ENCODE results near the gene NOC2L. TPM values are rescaled to one million over a fixed set of nuclear protein-coding genes. Genes with fewer than 3 reads are reported as not detected.
A peak's percentile ranks its signal among the peaks of the same experiment; 100 is the strongest.

The NOC2L gene
- total RNA-seq, 1 experiment from 2014 or later, result 93.4 TPM

- no TSS peak for BruUV-seq (replicated peaks)
- H3K4me3 Mint-ChIP-seq (ENCODE audit: unreplicated experiment), result no peak overlapping the region
- H3K9me3 Mint-ChIP-seq (ENCODE audit: unreplicated experiment), result no peaks in the 10 kb centered on the region
- H3K4me1 Mint-ChIP-seq (ENCODE audit: low read depth, unreplicated experiment), result peaks cover 6% of the 10 kb centered on the region
- H3K27me3 ChIP-seq (replicated peaks; ENCODE audit: control insufficient read depth, insufficient read depth, low read length), result peaks cover 6% of the 10 kb centered on the region; the same call in 1 of the 2 replicates
- H3K27ac Mint-ChIP-seq (ENCODE audit: unreplicated experiment), result no peak overlapping the region
- peak; percentile 54 to 77 for TF ChIP-seq CTCF (IDR thresholded peaks at IDR 0.05; ENCODE audit: insufficient read depth in 1 of 2, low read depth in 1 of 2, low read length in 1 of 2, severe bottlenecking in 1 of 2, unreplicated experiment in 1 of 2)
- H3K36me3 Mint-ChIP-seq (ENCODE audit: insufficient read depth, unreplicated experiment), result peaks cover 7% of the 10 kb centered on the region
- peak; percentile 64 to 73 for DNase-seq
- H3K9me3 ChIP-seq, result no peaks in the 10 kb centered on the region
- CTCF ChIA-PET, result interaction anchor here (0.6 to 1.2 kb wide), 10 partner anchors 18 to 143 kb away, joined by 3 to 10 read pairs (median 4); no protein-coding TSS in a partner anchor
- H3K4me3 ChIP-seq (ENCODE audit: low read depth, low read length), result no peak overlapping the region
- intact Hi-C loops (cut with micrococcal nuclease; ENCODE audit: unreplicated experiment), result loop anchor here (5.0 kb wide), 1 partner anchor 36 kb away; no protein-coding TSS in a partner anchor
- POLR2A ChIA-PET, result no interaction called here
- H3K27me3 Mint-ChIP-seq (ENCODE audit: insufficient read depth, unreplicated experiment), result peaks cover 6% of the 10 kb centered on the region
- H3K36me3 ChIP-seq (ENCODE audit: control insufficient read depth, insufficient read depth, low read length), result no peaks in the 10 kb centered on the region
- H3K4me1 ChIP-seq, result peaks cover 20% of the 10 kb centered on the region
Observed at GRCh38 chr1:938088-938683, 20.9 kb downstream of the NOC2L start.

GRCh38 chr1:937521-937920, 21.5 kb downstream of the NOC2L start:
- peaks cover 6% of the 10 kb centered on the region for H3K27me3 Mint-ChIP-seq (ENCODE audit: insufficient read depth, unreplicated experiment)
- H3K36me3 Mint-ChIP-seq (ENCODE audit: insufficient read depth, unreplicated experiment), result peaks cover 7% of the 10 kb centered on the region
- DNase-seq, result no peak
- POLR2A ChIA-PET, result no interaction called here
- Histone ChIP-seq H3K27me3 (replicated peaks; ENCODE audit: control insufficient read depth, insufficient read depth, low read length) (peaks cover 6% of the 10 kb centered on the region; the same call in 1 of the 2 replicates), H3K4me3 (ENCODE audit: low read depth, low read length) (no peak overlapping the region), H3K36me3 (ENCODE audit: control insufficient read depth, insufficient read depth, low read length) (no peaks in the 10 kb centered on the region), H3K9me3 (no peaks in the 10 kb centered on the region), H3K4me1 (peaks cover 14% of the 10 kb centered on the region)
- no peak overlapping the region for H3K4me3 Mint-ChIP-seq (ENCODE audit: unreplicated experiment)
- TF ChIP-seq CTCF (IDR thresholded peaks at IDR 0.05; ENCODE audit: insufficient read depth in 1 of 2, low read depth in 1 of 2, low read length in 1 of 2, severe bottlenecking in 1 of 2, unreplicated experiment in 1 of 2), result no peak
- intact Hi-C loops (cut with micrococcal nuclease; ENCODE audit: unreplicated experiment), result loop anchor here (5.0 kb wide), 1 partner anchor 35 kb away; no protein-coding TSS in a partner anchor
- H3K9me3 Mint-ChIP-seq (ENCODE audit: unreplicated experiment), result no peaks in the 10 kb centered on the region
- no peak overlapping the region for H3K27ac Mint-ChIP-seq (ENCODE audit: unreplicated experiment)
- peaks cover 6% of the 10 kb centered on the region for H3K4me1 Mint-ChIP-seq (ENCODE audit: low read depth, unreplicated experiment)
- BruUV-seq (replicated peaks), result no TSS peak
- CTCF ChIA-PET, result interaction anchor here (0.6 to 1.2 kb wide), 5 partner anchors 31 to 84 kb away, joined by 3 to 8 read pairs (median 3); no protein-coding TSS in a partner anchor

- DNase-seq, result no peak
- POLR2A ChIA-PET, result no interaction called here
- no peak for TF ChIP-seq CTCF (IDR thresholded peaks at IDR 0.05; ENCODE audit: insufficient read depth in 1 of 2, low read depth in 1 of 2, low read length in 1 of 2, severe bottlenecking in 1 of 2, unreplicated experiment in 1 of 2)
- peaks cover 12% of the 10 kb centered on the region for H3K4me1 ChIP-seq
- CTCF ChIA-PET, result no interaction called here
- no peaks in the 10 kb centered on the region for H3K9me3 ChIP-seq
- H3K27me3 Mint-ChIP-seq (ENCODE audit: insufficient read depth, unreplicated experiment), result peaks cover 6% of the 10 kb centered on the region
- no peak overlapping the region for H3K27ac Mint-ChIP-seq (ENCODE audit: unreplicated experiment)
- no peaks in the 10 kb centered on the region for H3K9me3 Mint-ChIP-seq (ENCODE audit: unreplicated experiment)
- intact Hi-C loops (cut with micrococcal nuclease; ENCODE audit: unreplicated experiment), result loop anchor here (5.0 kb wide), 1 partner anchor 34 kb away; no protein-coding TSS in a partner anchor
- H3K36me3 ChIP-seq (ENCODE audit: control insufficient read depth, insufficient read depth, low read length), result no peaks in the 10 kb centered on the region
- H3K4me3 ChIP-seq (ENCODE audit: low read depth, low read length), result no peak overlapping the region
- no peak overlapping the region for H3K4me3 Mint-ChIP-seq (ENCODE audit: unreplicated experiment)
- H3K4me1 Mint-ChIP-seq (ENCODE audit: low read depth, unreplicated experiment), result peaks cover 6% of the 10 kb centered on the region
- peaks cover 6% of the 10 kb centered on the region; the same call in 1 of the 2 replicates for H3K27me3 ChIP-seq (replicated peaks; ENCODE audit: control insufficient read depth, insufficient read depth, low read length)
- peaks cover 7% of the 10 kb centered on the region for H3K36me3 Mint-ChIP-seq (ENCODE audit: insufficient read depth, unreplicated experiment)
- BruUV-seq (replicated peaks), result no TSS peak
Observed at GRCh38 chr1:936348-937264, 22.4 kb downstream of the NOC2L start.
